GM10266 (cell line): ENCODE data around the gene CD9.

Experiments
- DNase-seq: peaks from one replicate; pipeline ENCODE4 v3.0.0; 2012; ENCODE audit errors: extremely low spot score
- TF ChIP-seq, protein P1 (sequence below): IDR thresholded peaks from 2 replicates; pipeline ENCODE4 v1.5.1; 2012; ENCODE audit warnings: mild to moderate bottlenecking, low read depth; ENCODE audit not compliant: control insufficient read depth, insufficient read depth; ENCODE audit errors: missing control alignments

The CD9 gene

DNA sequence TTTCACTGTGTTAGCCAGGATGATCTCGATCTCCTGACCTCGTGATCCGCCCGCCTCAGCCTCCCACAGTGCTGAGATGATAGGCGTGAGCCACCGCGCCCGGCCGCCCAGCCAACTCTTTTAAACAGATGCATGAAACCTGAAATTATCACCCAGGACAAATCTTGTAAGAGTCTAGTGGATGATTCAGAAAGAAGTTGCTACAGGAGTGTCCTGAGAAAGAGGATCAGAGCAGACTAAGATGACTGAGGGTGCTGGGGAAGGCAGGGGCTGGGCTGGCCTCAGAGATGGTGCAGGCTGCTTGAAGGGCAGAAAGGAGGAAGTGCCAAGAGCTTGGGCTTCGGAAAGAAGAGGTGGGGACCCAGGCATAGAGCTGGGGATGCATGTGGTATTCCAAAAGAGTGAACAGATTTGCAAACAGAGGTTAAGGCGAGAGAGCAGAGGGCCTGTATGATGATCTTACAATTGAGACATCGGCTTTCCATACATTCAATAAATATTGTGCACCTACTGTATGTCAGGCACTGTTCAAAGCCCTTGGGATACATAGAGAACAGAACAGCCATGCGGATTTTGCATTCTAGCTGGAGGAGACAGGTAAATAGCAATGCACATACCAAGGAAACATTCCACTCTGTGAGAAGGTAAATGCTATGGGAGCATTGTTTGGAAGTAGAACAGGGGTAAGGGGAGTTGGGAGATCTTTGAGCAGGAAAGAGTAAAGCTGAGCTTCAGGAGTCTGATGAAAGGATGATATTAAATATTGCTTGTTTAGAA is 7.4 kb upstream of the CD9 start:
- TF ChIP-seq, protein P1, sequence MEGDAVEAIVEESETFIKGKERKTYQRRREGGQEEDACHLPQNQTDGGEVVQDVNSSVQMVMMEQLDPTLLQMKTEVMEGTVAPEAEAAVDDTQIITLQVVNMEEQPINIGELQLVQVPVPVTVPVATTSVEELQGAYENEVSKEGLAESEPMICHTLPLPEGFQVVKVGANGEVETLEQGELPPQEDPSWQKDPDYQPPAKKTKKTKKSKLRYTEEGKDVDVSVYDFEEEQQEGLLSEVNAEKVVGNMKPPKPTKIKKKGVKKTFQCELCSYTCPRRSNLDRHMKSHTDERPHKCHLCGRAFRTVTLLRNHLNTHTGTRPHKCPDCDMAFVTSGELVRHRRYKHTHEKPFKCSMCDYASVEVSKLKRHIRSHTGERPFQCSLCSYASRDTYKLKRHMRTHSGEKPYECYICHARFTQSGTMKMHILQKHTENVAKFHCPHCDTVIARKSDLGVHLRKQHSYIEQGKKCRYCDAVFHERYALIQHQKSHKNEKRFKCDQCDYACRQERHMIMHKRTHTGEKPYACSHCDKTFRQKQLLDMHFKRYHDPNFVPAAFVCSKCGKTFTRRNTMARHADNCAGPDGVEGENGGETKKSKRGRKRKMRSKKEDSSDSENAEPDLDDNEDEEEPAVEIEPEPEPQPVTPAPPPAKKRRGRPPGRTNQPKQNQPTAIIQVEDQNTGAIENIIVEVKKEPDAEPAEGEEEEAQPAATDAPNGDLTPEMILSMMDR: no peak
- no peak for DNase-seq

DNA sequence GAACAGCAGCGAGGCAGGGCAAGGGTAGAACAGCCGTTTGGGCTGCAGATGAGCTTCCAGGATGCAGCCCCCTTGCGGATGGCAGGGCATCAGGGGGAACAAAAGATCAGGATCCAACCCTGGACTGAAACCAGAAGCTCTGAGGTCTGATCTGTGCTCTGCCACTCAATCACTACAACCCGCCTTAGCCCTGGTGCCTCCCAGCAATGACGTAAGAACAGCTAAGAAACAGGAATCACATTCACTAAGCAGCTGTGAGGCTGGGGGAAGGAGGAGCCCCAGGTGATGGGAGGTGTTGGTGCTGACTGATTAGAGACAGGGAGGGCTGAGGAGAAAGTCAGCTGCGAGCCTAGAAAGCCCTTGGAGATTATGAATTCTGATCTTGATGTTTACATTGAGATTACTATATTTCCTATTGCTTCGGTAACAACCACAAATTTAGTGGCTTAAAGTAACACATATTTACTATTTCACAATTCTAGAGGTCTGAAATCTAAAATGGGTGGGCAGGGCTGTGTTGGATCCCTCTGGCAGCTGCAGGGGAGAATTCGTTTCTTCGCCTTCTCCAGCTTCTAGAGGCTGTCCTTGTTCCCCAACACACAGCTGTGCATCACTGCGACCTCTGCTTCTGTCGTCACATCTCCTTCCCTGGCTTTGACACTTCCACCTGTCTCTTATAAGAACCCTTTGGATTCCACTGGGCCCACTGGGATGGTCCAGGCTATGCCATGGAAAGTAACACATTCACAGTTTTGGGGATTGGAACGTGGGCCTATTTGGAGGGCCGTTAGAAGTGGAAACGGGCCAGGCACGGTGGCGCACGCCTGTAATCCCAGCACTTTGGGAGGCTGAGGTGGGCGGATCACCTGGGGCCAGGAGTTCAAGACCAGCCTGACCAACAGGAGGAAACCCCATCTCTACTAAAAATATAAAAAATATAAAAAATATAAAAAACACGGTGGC is 6.1 kb upstream of the CD9 start:
- TF ChIP-seq, protein P1: no peak
- no peak for DNase-seq

DNA sequence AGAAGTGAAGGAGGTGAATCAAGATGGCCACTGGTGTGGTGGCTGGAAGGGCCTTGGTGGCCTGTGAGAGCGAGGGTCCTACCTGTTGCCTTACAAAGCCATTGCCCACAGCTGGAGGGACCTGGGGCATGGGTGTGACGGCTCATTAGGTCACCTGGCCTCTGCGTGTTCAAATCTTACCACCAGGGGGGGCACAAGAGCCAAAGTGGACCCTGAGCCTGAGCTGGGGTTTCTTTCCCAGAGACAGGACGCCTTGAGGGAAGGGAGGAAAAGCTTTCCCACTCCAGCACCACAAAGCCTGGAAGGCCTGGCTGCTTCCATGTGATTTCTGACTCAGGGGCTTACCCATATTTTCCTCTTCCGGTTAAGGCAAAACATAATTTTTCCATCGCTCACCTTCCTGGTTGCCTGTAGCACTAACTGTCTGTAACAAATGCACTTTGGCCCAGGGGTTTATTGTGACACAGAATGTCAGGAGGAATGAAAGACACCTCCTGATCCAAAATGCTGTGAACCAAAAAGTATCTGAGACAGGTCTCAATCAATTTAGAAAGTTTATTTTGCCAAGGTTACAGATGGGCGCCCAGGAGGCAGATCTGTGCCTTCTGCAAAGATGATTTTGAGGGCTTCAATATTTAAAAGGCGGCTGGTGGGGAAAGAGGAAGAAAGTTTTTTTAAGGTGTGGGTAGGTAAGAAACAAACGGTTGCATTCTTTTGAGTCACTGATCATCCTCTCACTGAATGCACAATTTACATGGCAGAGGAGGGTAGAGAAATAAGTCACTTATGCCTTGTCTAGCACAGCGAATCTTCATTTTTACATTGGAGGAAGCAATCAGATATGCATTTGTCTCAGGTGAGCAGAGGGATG is 4.3 kb upstream of the CD9 start:
- peak; percentile 93 for DNase-seq
- TF ChIP-seq, protein P1: peak; percentile 88

DNA sequence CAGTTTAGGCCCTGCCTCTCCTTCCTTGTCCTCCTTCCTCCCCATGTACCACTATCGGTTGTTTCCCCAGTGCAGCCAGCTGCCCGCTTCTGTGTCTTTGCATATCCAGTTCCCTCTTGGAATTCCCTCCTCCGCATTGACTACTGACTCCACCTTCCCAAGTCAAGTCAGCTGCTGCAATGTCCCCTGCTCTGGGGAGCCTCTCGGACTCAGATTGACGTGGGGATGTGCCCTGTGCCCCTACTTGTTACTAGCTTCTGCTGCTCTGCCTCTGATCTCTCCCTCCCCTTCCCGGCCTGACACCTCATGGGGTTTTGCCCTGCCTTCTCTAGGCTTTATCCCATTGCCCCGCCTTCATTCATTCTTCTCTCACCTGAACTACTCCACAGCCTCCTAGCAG is 2.1 kb upstream of the CD9 start:
- no peak for DNase-seq
- TF ChIP-seq, protein P1: no peak

DNA sequence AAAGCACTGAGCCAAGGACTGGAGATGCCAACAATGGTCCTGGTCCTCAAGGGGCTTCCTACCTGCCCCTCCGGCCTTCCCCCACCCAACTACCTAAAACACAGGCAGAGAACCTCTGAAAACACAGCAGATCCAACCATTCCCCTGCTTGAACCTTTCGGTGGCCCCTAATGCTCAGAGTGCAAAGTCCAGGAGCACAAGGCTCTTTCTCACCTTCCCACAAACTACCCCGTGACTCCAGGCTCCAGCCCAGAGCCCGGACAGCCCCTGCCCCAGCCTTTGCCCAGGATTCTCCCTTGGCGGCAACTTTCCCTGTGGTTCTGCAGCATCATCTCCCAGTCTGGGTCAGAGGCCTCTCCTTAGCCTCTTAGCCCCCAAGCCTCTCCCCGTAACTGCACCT is 1.6 kb upstream of the CD9 start:
- DNase-seq: no peak
- TF ChIP-seq, protein P1: no peak

DNA sequence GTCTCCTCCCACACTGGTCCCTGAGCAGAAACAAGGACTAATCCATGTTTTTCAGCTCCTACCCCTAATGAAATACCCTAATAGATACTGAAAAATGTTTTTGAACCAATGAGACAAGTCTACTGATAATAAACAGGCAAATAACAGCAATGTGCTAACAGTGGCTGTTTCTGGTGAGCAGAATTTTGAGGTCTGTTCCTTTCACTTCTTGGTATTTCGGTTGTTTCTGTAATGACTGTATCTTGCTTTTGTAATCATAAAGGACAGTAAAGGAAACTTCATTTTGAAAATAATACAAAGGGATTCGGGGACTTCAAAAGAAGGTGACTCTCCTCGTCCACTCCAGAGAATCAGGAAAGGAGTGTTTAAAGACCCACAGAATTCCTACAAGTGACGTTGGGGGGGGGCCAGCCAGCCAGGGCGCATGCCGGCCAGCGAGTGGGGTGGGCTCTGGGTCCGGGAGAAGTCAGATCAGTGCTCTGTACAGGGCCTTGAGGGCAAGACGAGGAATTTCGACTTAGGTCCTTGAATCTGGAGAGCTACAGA is 1.1 kb upstream of the CD9 start:
- TF ChIP-seq, protein P1: no peak
- DNase-seq: no peak
